HUES48 (cell line): ENCODE measurements around the gene MICAL3.
A peak's percentile ranks its signal among the peaks of the same experiment; 100 is the strongest.

ENCODE experiments used
- H3K27ac ChIP-seq: one replicate; pipeline ENCODE4 v1.7.0; 2013; ENCODE audit warnings: low read depth, low read length, inconsistent platforms
- H3K27me3 ChIP-seq: 2 replicates; pipeline ENCODE4 v1.6.1; 2013; ENCODE audit warnings: mild to moderate bottlenecking, low read length; ENCODE audit not compliant: control insufficient read depth, insufficient read depth
- H3K36me3 ChIP-seq: 2 replicates; pipeline ENCODE4 v1.6.1; 2013; ENCODE audit warnings: low read length; ENCODE audit not compliant: control insufficient read depth, insufficient read depth
- H3K4me1 ChIP-seq: 2 replicates; pipeline ENCODE4 v1.6.1; 2013; ENCODE audit warnings: mild to moderate bottlenecking, low read length; ENCODE audit not compliant: control insufficient read depth, insufficient read depth
- H3K4me3 ChIP-seq: 2 replicates; pipeline ENCODE4 v1.5.1; 2013; ENCODE audit warnings: mild to moderate bottlenecking, low read depth, low read length
- H3K9ac ChIP-seq: 2 replicates; pipeline ENCODE4 v1.6.1; 2013; ENCODE audit warnings: mild to moderate bottlenecking, low read depth, low read length, moderate library complexity
- H3K9me3 ChIP-seq: 2 replicates; pipeline ENCODE4 v1.6.1; 2013; ENCODE audit warnings: low read length; ENCODE audit not compliant: control insufficient read depth, insufficient read depth

Gene MICAL3

GRCh38 chr22:17925431-17925841, 98.9 kb downstream of the MICAL3 start:
- Histone ChIP-seq H3K9ac (no peak overlapping the region), H3K27ac (no peak overlapping the region), H3K27me3 (no peaks in the 10 kb centered on the region), H3K9me3 (no peaks in the 10 kb centered on the region), H3K4me1 (peaks cover 28% of the 10 kb centered on the region), H3K36me3 (no peaks in the 10 kb centered on the region), H3K4me3 (no peak overlapping the region)

GRCh38 chr22:17924735-17925364, 99.5 kb downstream of the MICAL3 start:
- Histone ChIP-seq H3K9ac (no peak overlapping the region), H3K4me3 (no peak overlapping the region), H3K9me3 (no peaks in the 10 kb centered on the region), H3K36me3 (no peaks in the 10 kb centered on the region), H3K27ac (no peak overlapping the region), H3K27me3 (no peaks in the 10 kb centered on the region), H3K4me1 (peaks cover 34% of the 10 kb centered on the region)

- Histone ChIP-seq H3K27ac (no peak overlapping the region), H3K4me1 (peaks cover 42% of the 10 kb centered on the region), H3K4me3 (no peak overlapping the region), H3K9ac (no peak overlapping the region), H3K36me3 (no peaks in the 10 kb centered on the region), H3K27me3 (no peaks in the 10 kb centered on the region), H3K9me3 (no peaks in the 10 kb centered on the region)
Measured at GRCh38 chr22:17924076-17924475, 100.3 kb downstream of the MICAL3 start.

- H3K4me3 ChIP-seq: peak overlapping the region; percentile 47; the same call in 1 of the 2 replicates
- H3K36me3 ChIP-seq: no peaks in the 10 kb centered on the region
- H3K27ac ChIP-seq: peak overlapping the region; percentile 93
- H3K9ac ChIP-seq: no peak overlapping the region
- no peaks in the 10 kb centered on the region for H3K27me3 ChIP-seq
- H3K9me3 ChIP-seq: no peaks in the 10 kb centered on the region
- H3K4me1 ChIP-seq: peaks cover 42% of the 10 kb centered on the region
Measured at GRCh38 chr22:17922925-17923903, 101.1 kb downstream of the MICAL3 start.

- Histone ChIP-seq H3K9ac (peak overlapping the region; percentile 52), H3K36me3 (no peaks in the 10 kb centered on the region), H3K9me3 (no peaks in the 10 kb centered on the region), H3K4me1 (peaks cover 42% of the 10 kb centered on the region), H3K4me3 (peak overlapping the region; percentile 47), H3K27ac (peak overlapping the region; percentile 93), H3K27me3 (no peaks in the 10 kb centered on the region)
Measured at GRCh38 chr22:17921871-17922821, 102.2 kb downstream of the MICAL3 start.

- Histone ChIP-seq H3K4me3 (no peak overlapping the region), H3K36me3 (no peaks in the 10 kb centered on the region), H3K9me3 (no peaks in the 10 kb centered on the region), H3K27me3 (no peaks in the 10 kb centered on the region), H3K27ac (no peak overlapping the region), H3K9ac (no peak overlapping the region), H3K4me1 (peaks cover 42% of the 10 kb centered on the region)
Measured at GRCh38 chr22:17920992-17921650, 103.2 kb downstream of the MICAL3 start.

- H3K9me3 ChIP-seq: no peaks in the 10 kb centered on the region
- no peak overlapping the region for H3K4me3 ChIP-seq
- H3K27ac ChIP-seq: peak overlapping the region; percentile 58
- no peak overlapping the region for H3K9ac ChIP-seq
- H3K36me3 ChIP-seq: no peaks in the 10 kb centered on the region
- H3K4me1 ChIP-seq: peaks cover 42% of the 10 kb centered on the region
- H3K27me3 ChIP-seq: no peaks in the 10 kb centered on the region
Measured at GRCh38 chr22:17920145-17920605, 104.2 kb downstream of the MICAL3 start.

- Histone ChIP-seq H3K4me1 (peaks cover 42% of the 10 kb centered on the region), H3K9ac (no peak overlapping the region), H3K9me3 (no peaks in the 10 kb centered on the region), H3K4me3 (no peak overlapping the region), H3K36me3 (no peaks in the 10 kb centered on the region), H3K27ac (peak overlapping the region; percentile 58), H3K27me3 (no peaks in the 10 kb centered on the region)
Measured at GRCh38 chr22:17919276-17920144, 104.9 kb downstream of the MICAL3 start.

GRCh38 chr22:17918840-17919239, 105.5 kb downstream of the MICAL3 start:
- H3K4me1 ChIP-seq: peaks cover 44% of the 10 kb centered on the region

More at GRCh38 chr22:17918840-17919239, 105.5 kb downstream of the MICAL3 start:
- no peak overlapping the region for H3K27ac ChIP-seq
- H3K27me3 ChIP-seq: no peaks in the 10 kb centered on the region
- H3K9me3 ChIP-seq: no peaks in the 10 kb centered on the region
- H3K9ac ChIP-seq: no peak overlapping the region
- H3K4me3 ChIP-seq: no peak overlapping the region
- no peaks in the 10 kb centered on the region for H3K36me3 ChIP-seq
